MCF 10A (cell line): ENCODE measurements around the gene DEDD2. TPM values are rescaled to one million over a fixed set of nuclear protein-coding genes. Genes with fewer than 3 reads are reported as not detected.

Experiments
- BruUV-seq: library from RNA; stranded (reverse); fragments of 400-500 nt; replicated peaks from 2 replicates; lab custom pipeline; 2021; lab: Mats Ljungman, UMichigan
- CTCF ChIA-PET: fragments of 300-600 bp; sonication (Branson Sonifier 250); formaldehyde crosslinking; extraction: SDS; loops from one replicate; lab custom pipeline; 2021; ENCODE audit warnings: antibody characterized with exemption, inconsistent platforms; lab: Yijun Ruan, JAX
- POLR2A ChIA-PET: fragments of 300-600, 350-650 bp; sonication (Branson Sonifier 250); formaldehyde crosslinking; extraction: SDS; loops from one replicate; lab custom pipeline; 2020; ENCODE audit warnings: antibody characterized with exemption, inconsistent platforms; lab: Yijun Ruan, JAX
- DNase-seq: peaks from one replicate; pipeline ENCODE4 v3.0.0-alpha.2; 2018; ENCODE audit not compliant: unreplicated experiment
- H3K27ac Mint-ChIP-seq: one replicate; pipeline ENCODE4 v1.8.0; 2022; ENCODE audit warnings: mild to moderate bottlenecking, low read depth, mixed read lengths; ENCODE audit not compliant: unreplicated experiment
- H3K27me3 Mint-ChIP-seq: one replicate; pipeline ENCODE4 v1.8.0; 2022; ENCODE audit warnings: mixed read lengths; ENCODE audit not compliant: insufficient read depth, unreplicated experiment
- H3K36me3 Mint-ChIP-seq: one replicate; pipeline ENCODE4 v1.8.0; 2022; ENCODE audit warnings: mild to moderate bottlenecking, moderate library complexity, mixed read lengths; ENCODE audit not compliant: insufficient read depth, unreplicated experiment
- H3K4me1 Mint-ChIP-seq: one replicate; pipeline ENCODE4 v1.8.0; 2022; ENCODE audit warnings: mixed read lengths; ENCODE audit not compliant: insufficient read depth, unreplicated experiment
- H3K4me3 Mint-ChIP-seq: one replicate; pipeline ENCODE4 v1.8.0; 2022; ENCODE audit warnings: mild to moderate bottlenecking, moderate library complexity, mixed read lengths; ENCODE audit not compliant: unreplicated experiment
- H3K9me3 Mint-ChIP-seq: one replicate; pipeline ENCODE4 v1.8.0; 2022; ENCODE audit warnings: mixed read lengths; ENCODE audit not compliant: unreplicated experiment
- intact Hi-C: fragments of 100-400 bp; cut with micrococcal nuclease; formaldehyde crosslinking; loops from 2 replicates; pipeline ENCODE4 v1.14.1; 2022
- total RNA-seq: library from RNA; stranded (reverse); gene quantifications from 2 replicates; pipeline ENCODE4 v1.2.3, GENCODE V29; 2022
- TF ChIP-seq, protein P1 (sequence below): fragments of 200-600 bp; IDR thresholded peaks from one replicate; pipeline ENCODE4 v1.8.0; 2022; ENCODE audit warnings: antibody characterized with exemption, mild to moderate bottlenecking; ENCODE audit not compliant: unreplicated experiment

Gene DEDD2
- total RNA-seq, 1 experiment from 2014 or later: 28.5 TPM

DNA sequence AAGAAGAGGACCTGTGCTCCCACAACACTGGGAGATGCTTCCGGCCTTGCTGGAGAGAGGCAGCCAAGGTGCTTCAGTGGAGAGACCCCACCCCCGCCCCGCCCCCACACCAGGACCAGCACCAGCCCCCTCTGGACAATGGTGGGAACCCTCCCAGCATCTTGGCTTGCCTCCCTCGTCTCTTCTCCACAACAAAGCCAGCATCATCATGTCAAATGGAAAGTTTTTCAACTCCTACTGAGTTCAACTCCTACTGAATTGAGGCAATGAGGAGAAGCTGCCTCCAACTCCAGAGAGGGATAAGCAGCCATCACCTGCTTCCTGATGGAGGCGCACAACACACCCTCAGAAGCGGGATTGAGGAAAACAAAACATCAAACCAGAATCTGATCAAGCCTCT is 12.8 kb downstream of the DEDD2 start:
- no TSS peak for BruUV-seq
- TF ChIP-seq, protein P1, sequence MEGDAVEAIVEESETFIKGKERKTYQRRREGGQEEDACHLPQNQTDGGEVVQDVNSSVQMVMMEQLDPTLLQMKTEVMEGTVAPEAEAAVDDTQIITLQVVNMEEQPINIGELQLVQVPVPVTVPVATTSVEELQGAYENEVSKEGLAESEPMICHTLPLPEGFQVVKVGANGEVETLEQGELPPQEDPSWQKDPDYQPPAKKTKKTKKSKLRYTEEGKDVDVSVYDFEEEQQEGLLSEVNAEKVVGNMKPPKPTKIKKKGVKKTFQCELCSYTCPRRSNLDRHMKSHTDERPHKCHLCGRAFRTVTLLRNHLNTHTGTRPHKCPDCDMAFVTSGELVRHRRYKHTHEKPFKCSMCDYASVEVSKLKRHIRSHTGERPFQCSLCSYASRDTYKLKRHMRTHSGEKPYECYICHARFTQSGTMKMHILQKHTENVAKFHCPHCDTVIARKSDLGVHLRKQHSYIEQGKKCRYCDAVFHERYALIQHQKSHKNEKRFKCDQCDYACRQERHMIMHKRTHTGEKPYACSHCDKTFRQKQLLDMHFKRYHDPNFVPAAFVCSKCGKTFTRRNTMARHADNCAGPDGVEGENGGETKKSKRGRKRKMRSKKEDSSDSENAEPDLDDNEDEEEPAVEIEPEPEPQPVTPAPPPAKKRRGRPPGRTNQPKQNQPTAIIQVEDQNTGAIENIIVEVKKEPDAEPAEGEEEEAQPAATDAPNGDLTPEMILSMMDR: no peak
- no peaks in the 10 kb centered on the region for H3K27me3 Mint-ChIP-seq
- peaks cover 70% of the 10 kb centered on the region for H3K36me3 Mint-ChIP-seq
- no peaks in the 10 kb centered on the region for H3K9me3 Mint-ChIP-seq
- intact Hi-C loops: no loop called here
- no peak overlapping the region for H3K4me3 Mint-ChIP-seq
- no peak for DNase-seq
- H3K27ac Mint-ChIP-seq: no peak overlapping the region
- ChIA-PET CTCF (interaction anchor here (1.1 kb wide), 1 partner anchor 20 kb away, joined by 3 read pairs; no protein-coding TSS in a partner anchor), POLR2A (interaction anchor here (5.2 kb wide), 1 partner anchor 11 kb away, joined by 30 read pairs; no protein-coding TSS in a partner anchor)
- H3K4me1 Mint-ChIP-seq: peaks cover 50% of the 10 kb centered on the region

DNA sequence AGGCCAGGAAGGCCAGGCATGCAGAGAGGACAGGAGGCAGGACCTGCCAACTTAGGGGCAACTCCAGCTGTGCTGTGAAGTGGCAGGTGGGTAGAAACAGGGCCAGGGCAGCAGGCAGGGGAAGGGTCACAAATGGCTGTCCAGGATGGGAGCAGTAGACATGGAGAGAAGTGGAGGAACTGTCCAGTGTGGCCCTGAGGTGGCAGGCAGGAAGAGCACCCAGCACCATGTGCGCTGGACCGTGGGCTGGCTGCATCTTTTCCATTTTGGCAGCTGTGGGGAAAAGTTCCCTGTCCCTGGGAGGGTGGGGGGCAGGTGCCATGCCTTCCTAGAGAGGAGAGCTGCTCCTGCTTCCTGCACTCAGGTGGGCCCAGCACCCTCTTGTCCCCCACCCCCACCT is 13.8 kb downstream of the DEDD2 start:
- intact Hi-C loops: no loop called here
- POLR2A ChIA-PET: interaction anchor here (5.2 kb wide), 1 partner anchor 12 kb away, joined by 30 read pairs; no protein-coding TSS in a partner anchor
- Mint-ChIP-seq H3K27ac (peak overlapping the region; percentile 5), H3K4me1 (peaks cover 54% of the 10 kb centered on the region), H3K27me3 (no peaks in the 10 kb centered on the region), H3K4me3 (no peak overlapping the region), H3K36me3 (peaks cover 69% of the 10 kb centered on the region), H3K9me3 (no peaks in the 10 kb centered on the region)
- CTCF ChIA-PET: interaction anchor here (1.1 kb wide), 1 partner anchor 19 kb away, joined by 3 read pairs; no protein-coding TSS in a partner anchor
- no TSS peak for BruUV-seq
- DNase-seq: no peak
- TF ChIP-seq, protein P1: no peak

GRCh38 chr19:42202290-42202880 is 15.1 kb downstream of the DEDD2 start:
- POLR2A ChIA-PET: interaction anchor here (0.7 to 1.3 kb wide), 5 partner anchors 13 to 126 kb away, joined by 3 to 4 read pairs (median 3); partner anchors contain the start of genes DEDD2 and ZNF574
- no peaks in the 10 kb centered on the region for H3K27me3 Mint-ChIP-seq
- TF ChIP-seq, protein P1: no peak
- no TSS peak for BruUV-seq
- H3K36me3 Mint-ChIP-seq: peaks cover 78% of the 10 kb centered on the region
- H3K9me3 Mint-ChIP-seq: no peaks in the 10 kb centered on the region
- DNase-seq: no peak
- H3K4me1 Mint-ChIP-seq: peaks cover 47% of the 10 kb centered on the region
- CTCF ChIA-PET: interaction anchor here (0.6 kb wide), 1 partner anchor 77 kb away, joined by 3 read pairs; no protein-coding TSS in a partner anchor
- intact Hi-C loops: no loop called here
- peak overlapping the region; percentile 1 for H3K27ac Mint-ChIP-seq
- H3K4me3 Mint-ChIP-seq: no peak overlapping the region

DNA sequence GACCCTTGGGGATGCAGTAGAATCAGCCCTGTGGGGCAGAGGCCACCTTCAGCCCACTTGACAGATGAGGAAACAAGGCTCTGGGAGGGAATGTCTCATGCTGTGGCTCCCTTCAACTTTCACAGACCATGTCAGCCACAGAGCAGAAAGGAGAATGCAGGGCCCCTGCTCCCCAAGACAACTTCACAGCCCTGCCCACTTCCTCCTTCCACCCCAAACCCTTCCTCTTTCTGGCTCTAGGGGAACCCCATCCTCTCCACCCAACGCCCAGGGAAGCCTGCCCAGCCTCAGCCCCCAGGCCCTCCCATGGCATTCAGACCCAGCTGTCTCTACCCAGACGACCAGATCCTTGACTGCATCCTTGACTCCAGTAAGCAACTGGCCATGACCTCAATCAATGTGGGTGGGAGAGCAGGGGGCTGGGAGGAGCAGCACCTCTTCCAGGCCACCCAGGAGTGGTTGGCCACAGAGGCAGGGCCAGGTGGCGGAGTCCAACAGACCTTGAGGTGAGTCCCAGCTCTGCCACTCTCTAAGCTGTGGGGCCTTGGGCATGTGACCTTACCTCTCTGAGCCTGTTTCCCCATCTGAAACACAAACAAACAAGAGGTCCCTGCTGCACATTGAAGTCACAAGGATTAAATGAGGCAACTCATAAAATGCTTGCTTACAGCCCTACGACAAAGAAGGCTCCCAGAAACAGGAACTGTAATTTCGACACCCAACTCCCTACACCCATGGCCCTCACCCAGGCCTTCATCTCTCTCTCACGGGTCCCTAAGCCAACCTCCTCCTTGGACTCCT is 15.8 kb downstream of the DEDD2 start:
- TF ChIP-seq, protein P1: no peak
- no TSS peak for BruUV-seq
- H3K27ac Mint-ChIP-seq: peak overlapping the region; percentile 1
- H3K9me3 Mint-ChIP-seq: no peaks in the 10 kb centered on the region
- H3K4me3 Mint-ChIP-seq: no peak overlapping the region
- ChIA-PET CTCF (interaction anchor here (0.6 to 0.8 kb wide), 2 partner anchors 78 to 91 kb away, joined by 3 read pairs; no protein-coding TSS in a partner anchor), POLR2A (interaction anchor here (1.0 to 1.3 kb wide), 3 partner anchors 14 to 126 kb away, joined by 3 to 4 read pairs (median 3); partner anchors contain the start of gene ZNF574)
- no peaks in the 10 kb centered on the region for H3K27me3 Mint-ChIP-seq
- peaks cover 42% of the 10 kb centered on the region for H3K4me1 Mint-ChIP-seq
- peaks cover 76% of the 10 kb centered on the region for H3K36me3 Mint-ChIP-seq
- intact Hi-C loops: no loop called here
- DNase-seq: no peak
